Neural progenitor cell (in vitro differentiated cells): ENCODE results near the gene AKR1B1.

ENCODE experiments used
- CTCF ChIP-seq: fragments of 200-600 bp; sonication (generic); IDR thresholded peaks from 2 replicates; pipeline ENCODE4 v1.5.1; 2017; ENCODE audit warnings: antibody characterized with exemption, mild to moderate bottlenecking
- EZH2 ChIP-seq: fragments of 200-600 bp; sonication (generic); IDR thresholded peaks from 2 replicates; pipeline ENCODE4 v1.6.1; 2017; ENCODE audit warnings: antibody characterized with exemption, mild to moderate bottlenecking, moderate library complexity

- no peak for TF ChIP-seq CTCF
- no peak for TF ChIP-seq EZH2
Measured at GRCh38 chr7:134452419-134452838, 6.5 kb downstream of the AKR1B1 start.
